ENCODE results near the gene PRKAR2A.
"Not testable (repeated sequence)": the region's sequence is repeated elsewhere in the genome, so short reads cannot be mapped to it uniquely, and the experiment has no call there.

- not testable (repeated sequence) for TF ChIP-seq CTCF (IDR thresholded peaks at IDR 0.05); POLR2AphosphoS5 (IDR thresholded peaks at IDR 0.05; ENCODE audit: low read depth, low read length); TCF7L2 (IDR thresholded peaks at IDR 0.05; ENCODE audit: low read depth, low read length); REST (IDR thresholded peaks at IDR 0.05; ENCODE audit: insufficient read depth in 1 of 2, low read depth in 2 of 2, low read length in 1 of 2)
Observed at GRCh38 chr3:48735075-48735767, 112.5 kb downstream of the PRKAR2A start.

Data from Panc1 (cell line).